K562 (cell line): ENCODE results near the gene CMTR1. TPM values are rescaled to one million over a fixed set of nuclear protein-coding genes. Genes with fewer than 3 reads are reported as not detected.

Source experiments
- CBX5 ChIP-seq: IDR thresholded peaks from 2 replicates; pipeline ENCODE4 v1.6.1; 2014; ENCODE audit warnings: low read depth, borderline replicate concordance
- DEAF1 ChIP-seq: fragments of 450-650 bp; formaldehyde crosslinking; IDR thresholded peaks from 2 replicates; pipeline ENCODE4 v1.4.0; 2020; ENCODE audit warnings: mild to moderate bottlenecking, moderate library complexity
- EWSR1 ChIP-seq: fragments of 450-650 bp; IDR thresholded peaks from 2 replicates; pipeline ENCODE4 v1.6.1; 2018; ENCODE audit warnings: borderline replicate concordance, mild to moderate bottlenecking, low read depth, moderate library complexity; ENCODE audit not compliant: partially characterized antibody
- KDM2B ChIP-seq: fragments of 250-450 bp; sonication (Bioruptor Pico); IDR thresholded peaks from 2 replicates; pipeline ENCODE4 v1.8.0; 2021; ENCODE audit warnings: mild to moderate bottlenecking, moderate library complexity
- MAFF ChIP-seq: IDR thresholded peaks from 2 replicates; pipeline ENCODE4 v1.6.1; 2012; ENCODE audit warnings: low read length, improper control_type of control experiment
- NELFE ChIP-seq: IDR thresholded peaks from 2 replicates; pipeline ENCODE4 v1.6.1; 2011; ENCODE audit warnings: mild to moderate bottlenecking; ENCODE audit not compliant: insufficient read depth, insufficient read length
- NEUROD1 ChIP-seq: fragments of 150-350 bp; IDR thresholded peaks from 2 replicates; pipeline ENCODE4 v1.6.1; 2014; ENCODE audit warnings: borderline replicate concordance, low read length, low read depth; ENCODE audit not compliant: partially characterized antibody
- NONO ChIP-seq, 2 experiments: fragments of 200-400 bp in 1 of 2; fragments of 450-650 bp in 1 of 2; formaldehyde crosslinking in 1 of 2; IDR thresholded peaks; 2 replicates each; pipeline ENCODE4 v1.6.1; 2017; ENCODE audit warnings: low read depth in 2 of 2, mild to moderate bottlenecking in 2 of 2, moderate library complexity in 2 of 2, low read length in 1 of 2
- PTRF ChIP-seq: fragments of 450-650 bp; IDR thresholded peaks from 2 replicates; pipeline ENCODE4 v1.6.1; 2016; ENCODE audit warnings: mild to moderate bottlenecking, missing genetic modification characterization, missing compliant biosample characterization
- RREB1 ChIP-seq: fragments of 250-450 bp; sonication (Bioruptor Pico); IDR thresholded peaks from 2 replicates; pipeline ENCODE4 v1.4.0; 2020
- SMAD4 ChIP-seq: fragments of 250-450 bp; sonication (Bioruptor Pico); conservative IDR thresholded peaks from 2 replicates; pipeline ENCODE4 v1.8.0; 2021; ENCODE audit warnings: inconsistent platforms, mild to moderate bottlenecking, moderate library complexity
- TFAM ChIP-seq: fragments of 250-450 bp; sonication (Bioruptor Pico); conservative IDR thresholded peaks from 2 replicates; pipeline ENCODE4 v1.5.0; 2021; ENCODE audit warnings: mild to moderate bottlenecking, moderate library complexity
- ZNF12 ChIP-seq: sonication (generic); formaldehyde crosslinking; IDR thresholded peaks from 2 replicates; pipeline ENCODE4 v1.4.0; 2020; ENCODE audit warnings: mild to moderate bottlenecking, missing genetic modification reagents
- ZNF384 ChIP-seq: IDR thresholded peaks from 2 replicates; pipeline ENCODE4 v1.6.1; 2012; ENCODE audit warnings: low read depth, low read length, improper control_type of control experiment
- ZNF436 ChIP-seq: fragments of 250-450, 450-650 bp; sonication (Bioruptor Pico); formaldehyde crosslinking; IDR thresholded peaks from 2 replicates; pipeline ENCODE4 v1.7.0; 2020; ENCODE audit warnings: mild to moderate bottlenecking
- ZNF655 ChIP-seq: fragments of 250-450 bp; sonication (Bioruptor Pico); IDR thresholded peaks from 2 replicates; pipeline ENCODE4 v1.5.0; 2021
- ZNF75A ChIP-seq: fragments of 450-650 bp; formaldehyde crosslinking; IDR thresholded peaks from 2 replicates; pipeline ENCODE4 v1.4.0; 2020; ENCODE audit warnings: mild to moderate bottlenecking
- ZNF79 ChIP-seq: fragments of 250-450 bp; sonication (Bioruptor Pico); IDR thresholded peaks from 2 replicates; pipeline ENCODE4 v1.4.0; 2020; ENCODE audit warnings: low read depth, mild to moderate bottlenecking, moderate library complexity
- polyA plus RNA-seq, 8 experiments: library from polyadenylated mRNA; depleted of rRNA in 4 of 8; stranded (reverse) in 5 of 8; unstranded in 3 of 8; fragments of >200 nt; fragmentation: Nextera tagmentation in 2 of 8; fragmentation: Illumina TruSeq in 1 of 8; extraction: Ambion mirVana in 2 of 8; extraction: Trizol in 1 of 8; gene quantifications; 2 replicates each; pipeline versions ENCODE4 v1.2.1 to v1.2.3, GENCODE V29; 2011 to 2014; ENCODE audit warnings: inconsistent platforms in 1 of 8, missing spikeins in 1 of 8
- total RNA-seq, 7 experiments: library from RNA; depleted of rRNA in 6 of 7; stranded (reverse); fragments of >200 nt in 6 of 7; fragmentation: Illumina TruSeq in 2 of 7; extraction: Trizol in 2 of 7; gene quantifications; 2 replicates each; pipeline versions ENCODE4 v1.2.1 to v1.2.3, GENCODE V29; 2011 to 2021; ENCODE audit warnings: low replicate concordance in 1 of 7
- TF ChIP-seq, protein P1 (sequence below): sonication (generic); formaldehyde crosslinking; IDR thresholded peaks from 2 replicates; pipeline ENCODE4 v1.8.0; 2023; ENCODE audit warnings: mild to moderate bottlenecking, missing genetic modification reagents

The CMTR1 gene
- total and polyA plus RNA-seq, 9 of the 15 experiments (the other 6 are each of a cell fraction or from before 2014, with no cell fraction given) = 2.9 to 63.5 (median 49.5) TPM

GRCh38 chr6:37426945-37427510, 6.0 kb upstream of the CMTR1 start (continued):
- TF ChIP-seq RREB1 (CRISPR knock-in tag) (no peak), NONO (IDR thresholded peaks at IDR 0.05; ENCODE audit: low read depth in 2 of 2, low read length in 1 of 2) (no peak), ZNF12 (CRISPR knock-in tag) (no peak), KDM2B (CRISPR knock-in tag) (no peak), NEUROD1 (no peak), DEAF1 (CRISPR knock-in tag) (no peak), ZNF75A (CRISPR knock-in tag) (no peak), ZNF436 (no peak), MAFF (no peak), PTRF (peak; percentile 70), NELFE (no peak), CBX5 (no peak), ZNF384 (no peak), ZNF79 (CRISPR knock-in tag) (no peak), TFAM (CRISPR knock-in tag) (no peak), EWSR1 (no peak), ZNF655 (CRISPR knock-in tag) (no peak), SMAD4 (CRISPR knock-in tag) (peak; percentile 91)
- TF ChIP-seq, protein P1, sequence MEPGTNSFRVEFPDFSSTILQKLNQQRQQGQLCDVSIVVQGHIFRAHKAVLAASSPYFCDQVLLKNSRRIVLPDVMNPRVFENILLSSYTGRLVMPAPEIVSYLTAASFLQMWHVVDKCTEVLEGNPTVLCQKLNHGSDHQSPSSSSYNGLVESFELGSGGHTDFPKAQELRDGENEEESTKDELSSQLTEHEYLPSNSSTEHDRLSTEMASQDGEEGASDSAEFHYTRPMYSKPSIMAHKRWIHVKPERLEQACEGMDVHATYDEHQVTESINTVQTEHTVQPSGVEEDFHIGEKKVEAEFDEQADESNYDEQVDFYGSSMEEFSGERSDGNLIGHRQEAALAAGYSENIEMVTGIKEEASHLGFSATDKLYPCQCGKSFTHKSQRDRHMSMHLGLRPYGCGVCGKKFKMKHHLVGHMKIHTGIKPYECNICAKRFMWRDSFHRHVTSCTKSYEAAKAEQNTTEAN (CRISPR knock-in tag) = no peak
